Measurements from ENCODE around the gene HS3ST3A1. TPM values are rescaled to one million over a fixed set of nuclear protein-coding genes. Genes with fewer than 3 reads are reported as not detected.

The HS3ST3A1 gene
- polyA plus RNA-seq (2013, experiment 1 of 2): 12.0 TPM
- polyA plus RNA-seq (2013, experiment 2 of 2): 10.6 TPM

DNA sequence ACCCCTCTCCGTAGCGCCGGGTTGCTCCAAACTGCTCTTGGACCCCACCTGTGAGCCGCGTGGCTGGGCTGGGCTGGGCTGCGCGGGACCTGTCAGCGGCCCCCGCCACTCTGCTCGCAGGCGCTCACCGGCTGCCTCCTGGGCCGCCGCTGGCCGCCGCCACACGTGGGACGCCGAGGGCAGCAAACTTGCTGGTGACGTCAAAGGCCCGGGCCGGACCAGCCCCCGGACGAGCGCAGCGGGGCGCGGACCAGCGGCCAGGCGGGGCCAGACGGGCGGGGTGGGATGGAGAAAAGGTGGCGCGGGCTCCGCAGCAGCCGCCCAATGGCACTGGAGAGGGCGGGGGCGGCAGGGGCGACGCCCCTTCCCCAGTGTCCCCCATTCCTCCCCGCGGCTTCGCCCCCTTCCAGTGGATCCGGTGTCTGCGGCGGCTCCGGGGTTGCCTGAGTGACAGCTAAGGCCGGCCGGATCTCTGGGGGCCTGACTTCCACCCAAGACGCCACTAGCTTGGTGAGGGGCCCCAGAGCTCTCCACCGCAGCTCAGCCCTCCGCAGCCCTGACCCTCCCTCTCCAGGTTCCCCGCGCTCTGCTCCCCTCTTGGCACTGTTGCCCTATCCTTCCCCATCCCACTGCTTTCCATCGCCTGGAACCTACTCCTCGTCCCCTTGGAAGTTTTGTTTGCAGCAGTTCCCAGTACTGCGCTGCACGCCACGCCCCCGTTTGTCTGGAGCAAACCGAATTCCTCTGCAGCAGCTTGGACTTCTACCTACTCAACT is at the start of gene HS3ST3A1:
HS3ST3A1 (minus strand) TSS at position 154 of the 776 bp plus-strand sequence. CDS start 800 bp downstream, outside the sequence.
- H3K27me3 ChIP-seq (ENCODE audit: insufficient read depth, low read length, poor library complexity): no peaks in the 10 kb centered on the region
- H3K4ac ChIP-seq (ENCODE audit: low read depth, low read length): peak within 1 kb of the TSS; percentile 44
- peak; percentile 96 for DNase-seq
- no peak within 1 kb of the TSS for H4K5ac ChIP-seq (ENCODE audit: low read length)
- peaks cover 2% of the 10 kb centered on the region for H3K4me1 ChIP-seq (ENCODE audit: control insufficient read depth, low read depth, low read length)
- no peak within 1 kb of the TSS for H4K8ac ChIP-seq (ENCODE audit: low read depth, low read length)
- peak within 1 kb of the TSS; percentile 59 for H3K23ac ChIP-seq (ENCODE audit: low read length)
- H3K18ac ChIP-seq (ENCODE audit: low read length): peak within 1 kb of the TSS; percentile 33
- peaks cover 3% of the 10 kb centered on the region for H3K79me2 ChIP-seq (ENCODE audit: control insufficient read depth, insufficient read depth, low read length)
- H2AK5ac ChIP-seq (ENCODE audit: low read length): no peak within 1 kb of the TSS
- peak within 1 kb of the TSS; percentile 87 for H3K27ac ChIP-seq (ENCODE audit: low read depth, low read length)
- H3K4me2 ChIP-seq (ENCODE audit: low read length): peak within 1 kb of the TSS; percentile 92
- peak within 1 kb of the TSS; percentile 98 for H3K56ac ChIP-seq (ENCODE audit: low read length)
- H2BK5ac ChIP-seq (ENCODE audit: low read length): peak within 1 kb of the TSS; percentile 79
- no peak within 1 kb of the TSS for H2BK15ac ChIP-seq (replicated peaks; ENCODE audit: low read depth)
- H2BK120ac ChIP-seq (ENCODE audit: low read depth, low read length): peak within 1 kb of the TSS; percentile 4
- no peaks in the 10 kb centered on the region for H3K36me3 ChIP-seq (ENCODE audit: control insufficient read depth, insufficient read depth, low read length)
- H3K4me3 ChIP-seq (ENCODE audit: low read length): peak within 1 kb of the TSS; percentile 76
- H3K9ac ChIP-seq (ENCODE audit: low read length): peak within 1 kb of the TSS; percentile 84
- H3K79me1 ChIP-seq (ENCODE audit: low read length): peaks cover 2% of the 10 kb centered on the region
- WGBS (ENCODE audit: extremely low coverage, insufficient coverage, low lambda C conversion rate): no CpG with 5 or more reads among the region's 61 CpGs

DNA sequence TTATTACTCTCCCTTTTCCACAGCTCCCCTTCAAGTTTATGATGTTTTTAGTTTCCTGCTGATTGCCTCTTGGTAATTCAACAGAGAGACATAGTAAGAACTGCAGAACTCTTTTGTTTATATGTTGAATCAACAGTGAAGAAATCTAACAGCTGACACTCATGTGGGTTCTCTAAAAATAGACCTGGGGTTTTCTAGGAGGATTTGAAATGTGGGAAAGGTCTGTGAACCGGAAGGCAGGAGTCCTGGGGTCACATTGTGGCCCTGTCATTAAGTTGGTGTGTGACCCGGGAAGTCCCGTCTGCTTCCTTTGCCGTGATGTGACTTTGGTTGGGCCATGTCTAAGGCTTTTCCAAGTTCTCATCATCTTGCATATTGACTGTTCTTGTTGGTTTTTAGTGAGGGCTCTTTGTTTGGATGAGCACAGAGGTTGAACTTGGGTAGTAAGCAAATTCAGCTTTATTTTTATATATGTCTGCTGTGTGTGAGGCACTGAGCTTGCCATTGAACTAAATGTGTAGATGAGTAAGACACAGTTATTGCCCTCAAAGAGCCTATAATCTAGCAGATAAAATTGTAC is 48.5 kb upstream of the HS3ST3A1 start:
- Histone ChIP-seq H4K8ac (ENCODE audit: low read depth, low read length) (no peak overlapping the region), H3K23ac (ENCODE audit: low read length) (no peak overlapping the region), H3K56ac (ENCODE audit: low read length) (no peak overlapping the region), H3K79me2 (ENCODE audit: control insufficient read depth, insufficient read depth, low read length) (no peaks in the 10 kb centered on the region), H2BK15ac (replicated peaks; ENCODE audit: low read depth) (no peak overlapping the region), H3K27me3 (ENCODE audit: insufficient read depth, low read length, poor library complexity) (no peaks in the 10 kb centered on the region), H2BK120ac (ENCODE audit: low read depth, low read length) (no peak overlapping the region), H2BK5ac (ENCODE audit: low read length) (no peak overlapping the region), H4K5ac (ENCODE audit: low read length) (no peak overlapping the region), H3K27ac (ENCODE audit: low read depth, low read length) (no peak overlapping the region), H3K4me3 (ENCODE audit: low read length) (no peak overlapping the region), H3K4me1 (ENCODE audit: control insufficient read depth, low read depth, low read length) (no peaks in the 10 kb centered on the region), H3K18ac (ENCODE audit: low read length) (no peak overlapping the region), H3K4ac (ENCODE audit: low read depth, low read length) (no peak overlapping the region), H3K4me2 (ENCODE audit: low read length) (no peak overlapping the region), H3K36me3 (ENCODE audit: control insufficient read depth, insufficient read depth, low read length) (no peaks in the 10 kb centered on the region), H3K9ac (ENCODE audit: low read length) (no peak overlapping the region), H3K79me1 (ENCODE audit: low read length) (no peaks in the 10 kb centered on the region), H2AK5ac (ENCODE audit: low read length) (no peak overlapping the region)
- no peak for DNase-seq
- no CpG with 5 or more reads among the region's 4 CpGs for WGBS (ENCODE audit: extremely low coverage, insufficient coverage, low lambda C conversion rate)

DNA sequence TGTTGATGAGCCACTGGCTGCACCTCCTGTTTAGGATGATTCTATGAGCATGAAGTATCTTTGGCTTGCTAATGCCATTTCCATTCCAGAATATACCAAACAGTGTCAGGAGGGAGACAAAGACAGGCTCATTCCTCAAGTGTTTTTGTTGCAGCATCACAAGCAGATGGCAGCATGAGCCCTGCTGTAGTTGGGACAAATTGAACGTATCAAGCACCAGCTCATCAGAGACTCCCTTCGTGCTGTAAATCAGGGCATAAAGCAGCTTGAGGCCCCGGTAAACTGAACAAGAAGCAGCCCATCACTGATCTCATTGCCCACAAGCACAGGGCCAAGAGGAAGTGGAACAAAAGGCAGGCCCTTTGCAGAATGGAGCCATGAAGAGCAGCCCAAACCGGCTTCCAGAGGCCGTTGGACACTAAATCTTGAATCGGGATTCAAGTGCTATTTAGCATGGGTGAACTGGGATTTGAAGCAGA is 45.9 kb upstream of the HS3ST3A1 start:
- no peak for DNase-seq
- H3K36me3 ChIP-seq (ENCODE audit: control insufficient read depth, insufficient read depth, low read length): no peaks in the 10 kb centered on the region
- WGBS (ENCODE audit: extremely low coverage, insufficient coverage, low lambda C conversion rate): no CpG with 5 or more reads among the region's 6 CpGs
- H4K5ac ChIP-seq (ENCODE audit: low read length): no peak overlapping the region
- no peak overlapping the region for H3K27ac ChIP-seq (ENCODE audit: low read depth, low read length)
- no peak overlapping the region for H2BK15ac ChIP-seq (replicated peaks; ENCODE audit: low read depth)
- H3K18ac ChIP-seq (ENCODE audit: low read length): no peak overlapping the region
- H3K79me2 ChIP-seq (ENCODE audit: control insufficient read depth, insufficient read depth, low read length): no peaks in the 10 kb centered on the region
- H3K56ac ChIP-seq (ENCODE audit: low read length): no peak overlapping the region
- no peaks in the 10 kb centered on the region for H3K79me1 ChIP-seq (ENCODE audit: low read length)
- no peak overlapping the region for H2BK5ac ChIP-seq (ENCODE audit: low read length)
- H4K8ac ChIP-seq (ENCODE audit: low read depth, low read length): no peak overlapping the region
- no peak overlapping the region for H3K4me3 ChIP-seq (ENCODE audit: low read length)
- H3K4me2 ChIP-seq (ENCODE audit: low read length): no peak overlapping the region
- no peaks in the 10 kb centered on the region for H3K27me3 ChIP-seq (ENCODE audit: insufficient read depth, low read length, poor library complexity)
- H3K4ac ChIP-seq (ENCODE audit: low read depth, low read length): no peak overlapping the region
- H2BK120ac ChIP-seq (ENCODE audit: low read depth, low read length): no peak overlapping the region
- no peak overlapping the region for H3K23ac ChIP-seq (ENCODE audit: low read length)
- no peak overlapping the region for H3K9ac ChIP-seq (ENCODE audit: low read length)
- no peak overlapping the region for H2AK5ac ChIP-seq (ENCODE audit: low read length)
- H3K4me1 ChIP-seq (ENCODE audit: control insufficient read depth, low read depth, low read length): no peaks in the 10 kb centered on the region

DNA sequence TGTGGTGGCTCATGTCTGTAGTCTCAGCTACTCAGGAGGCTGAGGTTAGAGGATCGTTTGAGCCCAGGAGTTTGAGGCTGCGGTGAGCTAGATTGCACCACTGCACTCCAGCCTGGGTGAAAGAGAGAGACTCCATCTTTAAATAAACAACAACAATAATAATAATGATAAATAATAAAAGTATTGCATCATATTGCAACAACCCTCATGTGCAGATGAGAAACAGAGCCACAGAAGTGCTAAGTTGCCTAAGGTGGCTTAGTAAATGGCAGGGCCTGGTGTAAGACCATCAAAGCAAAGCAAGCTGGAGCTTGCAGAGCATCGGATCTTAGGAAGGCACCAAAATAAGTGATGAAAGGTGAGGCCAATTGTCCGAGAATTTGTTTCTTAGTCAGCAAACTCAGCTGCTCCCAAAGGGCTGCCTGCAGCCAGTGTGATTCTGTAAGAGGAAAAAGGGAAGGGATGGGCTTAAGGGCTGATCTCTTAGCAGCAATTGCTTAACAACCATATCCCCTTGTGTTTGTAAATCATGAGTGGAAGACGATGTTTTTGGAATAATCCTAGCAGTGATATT is 45.3 kb upstream of the HS3ST3A1 start:
- no peak overlapping the region for H3K4me2 ChIP-seq (ENCODE audit: low read length)
- no peak overlapping the region for H3K27ac ChIP-seq (ENCODE audit: low read depth, low read length)
- no peak overlapping the region for H3K4me3 ChIP-seq (ENCODE audit: low read length)
- H2AK5ac ChIP-seq (ENCODE audit: low read length): no peak overlapping the region
- no peaks in the 10 kb centered on the region for H3K4me1 ChIP-seq (ENCODE audit: control insufficient read depth, low read depth, low read length)
- H3K27me3 ChIP-seq (ENCODE audit: insufficient read depth, low read length, poor library complexity): no peaks in the 10 kb centered on the region
- H3K9ac ChIP-seq (ENCODE audit: low read length): no peak overlapping the region
- H4K5ac ChIP-seq (ENCODE audit: low read length): no peak overlapping the region
- no peaks in the 10 kb centered on the region for H3K36me3 ChIP-seq (ENCODE audit: control insufficient read depth, insufficient read depth, low read length)
- H3K23ac ChIP-seq (ENCODE audit: low read length): no peak overlapping the region
- no peak overlapping the region for H3K4ac ChIP-seq (ENCODE audit: low read depth, low read length)
- no peaks in the 10 kb centered on the region for H3K79me2 ChIP-seq (ENCODE audit: control insufficient read depth, insufficient read depth, low read length)
- no peak overlapping the region for H2BK120ac ChIP-seq (ENCODE audit: low read depth, low read length)
- H3K79me1 ChIP-seq (ENCODE audit: low read length): no peaks in the 10 kb centered on the region
- H2BK15ac ChIP-seq (replicated peaks; ENCODE audit: low read depth): no peak overlapping the region
- no peak overlapping the region for H4K8ac ChIP-seq (ENCODE audit: low read depth, low read length)
- H3K56ac ChIP-seq (ENCODE audit: low read length): no peak overlapping the region
- no CpG with 5 or more reads among the region's 5 CpGs for WGBS (ENCODE audit: extremely low coverage, insufficient coverage, low lambda C conversion rate)
- H3K18ac ChIP-seq (ENCODE audit: low read length): no peak overlapping the region
- no peak for DNase-seq
- no peak overlapping the region for H2BK5ac ChIP-seq (ENCODE audit: low read length)

DNA sequence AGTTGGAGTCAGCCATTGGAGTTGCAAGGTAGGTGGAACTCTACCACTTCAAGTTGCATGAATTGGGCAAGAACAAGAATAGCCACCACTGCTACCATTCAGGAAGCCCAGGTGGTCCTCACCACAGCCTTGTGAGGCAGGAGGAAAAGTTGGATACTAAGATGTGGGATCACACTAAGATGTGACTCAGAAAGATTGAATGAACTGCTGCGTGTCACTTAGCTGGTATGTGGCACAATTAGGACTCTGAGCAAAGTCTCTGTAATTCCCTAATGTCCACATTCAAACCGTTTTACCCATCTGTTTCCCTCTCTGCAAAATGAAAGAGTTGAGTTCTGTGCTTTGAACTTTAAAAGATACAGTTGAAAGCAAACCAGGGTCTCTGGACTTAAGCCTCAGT is 44.7 kb upstream of the HS3ST3A1 start:
- Histone ChIP-seq H2AK5ac (ENCODE audit: low read length) (no peak overlapping the region), H3K9ac (ENCODE audit: low read length) (no peak overlapping the region), H3K79me1 (ENCODE audit: low read length) (no peaks in the 10 kb centered on the region), H3K18ac (ENCODE audit: low read length) (no peak overlapping the region), H3K56ac (ENCODE audit: low read length) (no peak overlapping the region), H4K5ac (ENCODE audit: low read length) (no peak overlapping the region), H3K36me3 (ENCODE audit: control insufficient read depth, insufficient read depth, low read length) (no peaks in the 10 kb centered on the region), H3K4me1 (ENCODE audit: control insufficient read depth, low read depth, low read length) (no peaks in the 10 kb centered on the region), H3K27me3 (ENCODE audit: insufficient read depth, low read length, poor library complexity) (no peaks in the 10 kb centered on the region), H2BK120ac (ENCODE audit: low read depth, low read length) (no peak overlapping the region), H3K4ac (ENCODE audit: low read depth, low read length) (no peak overlapping the region), H3K27ac (ENCODE audit: low read depth, low read length) (no peak overlapping the region), H2BK5ac (ENCODE audit: low read length) (no peak overlapping the region), H2BK15ac (replicated peaks; ENCODE audit: low read depth) (no peak overlapping the region), H3K79me2 (ENCODE audit: control insufficient read depth, insufficient read depth, low read length) (no peaks in the 10 kb centered on the region), H3K4me3 (ENCODE audit: low read length) (no peak overlapping the region), H3K23ac (ENCODE audit: low read length) (no peak overlapping the region), H3K4me2 (ENCODE audit: low read length) (no peak overlapping the region), H4K8ac (ENCODE audit: low read depth, low read length) (no peak overlapping the region)
- no peak for DNase-seq
- no CpG with 5 or more reads among the region's 2 CpGs for WGBS (ENCODE audit: extremely low coverage, insufficient coverage, low lambda C conversion rate)

All from mesendoderm (in vitro differentiated cells).